Activated T-helper 17 cell treated with anti-CD3 and anti-CD28 coated beads, Interleukin-2, amount 50 U/mL, for 72 hours (primary cell): ENCODE measurements around the gene CHD5. TPM values are rescaled to one million over a fixed set of nuclear protein-coding genes. Genes with fewer than 3 reads are reported as not detected.

Source experiments
- ATAC-seq: fragments of 150-1000 bp; cut with Tn5 transposase; replicated peaks from 2 replicates; pipeline ENCODE4 v1.10.0; 2021; ENCODE audit warnings: mild to moderate bottlenecking, moderate library complexity
- H3K27ac Mint-ChIP-seq: one replicate; pipeline ENCODE4 v1.8.0; 2022; ENCODE audit warnings: mixed read lengths
- H3K27me3 Mint-ChIP-seq: one replicate; pipeline ENCODE4 v1.8.0; 2022; ENCODE audit warnings: mixed read lengths
- H3K36me3 Mint-ChIP-seq: one replicate; pipeline ENCODE4 v1.8.0; 2022; ENCODE audit warnings: low read depth, mild to moderate bottlenecking, mixed read lengths
- H3K4me1 Mint-ChIP-seq: one replicate; pipeline ENCODE4 v1.8.0; 2022; ENCODE audit warnings: mixed read lengths
- H3K4me3 Mint-ChIP-seq: one replicate; pipeline ENCODE4 v1.8.0; 2022; ENCODE audit warnings: mild to moderate bottlenecking, mixed read lengths
- H3K9me3 Mint-ChIP-seq: one replicate; pipeline ENCODE4 v1.8.0; 2022; ENCODE audit warnings: mixed read lengths
- total RNA-seq, 2 donors: library from RNA; stranded (reverse); gene quantifications; one replicate each; pipeline ENCODE4 v1.2.3, GENCODE V29; 2022

The CHD5 gene
- total RNA-seq, 2 donors from 2014 or later = 0.43 to 1.2 TPM

DNA sequence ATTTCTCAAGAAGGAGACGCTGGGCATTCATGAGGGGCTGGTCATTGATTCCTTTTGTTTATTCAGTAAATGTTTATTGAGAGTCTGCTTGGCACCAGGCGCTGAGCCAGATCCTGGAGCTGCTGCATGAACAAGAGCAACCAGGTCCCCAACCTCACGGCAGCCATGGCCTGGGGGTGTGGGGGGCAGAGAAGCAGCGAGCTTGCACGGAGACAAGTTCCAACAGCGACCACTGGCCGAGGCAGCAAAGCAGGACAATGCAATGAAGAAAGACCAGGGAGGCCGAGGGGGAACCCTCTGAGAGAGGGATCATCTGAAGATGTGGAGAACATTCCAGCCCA, 126.9 kb downstream of the CHD5 start:
- Mint-ChIP-seq H3K36me3 (peaks cover 86% of the 10 kb centered on the region), H3K27ac (no peak overlapping the region), H3K27me3 (no peaks in the 10 kb centered on the region)

DNA sequence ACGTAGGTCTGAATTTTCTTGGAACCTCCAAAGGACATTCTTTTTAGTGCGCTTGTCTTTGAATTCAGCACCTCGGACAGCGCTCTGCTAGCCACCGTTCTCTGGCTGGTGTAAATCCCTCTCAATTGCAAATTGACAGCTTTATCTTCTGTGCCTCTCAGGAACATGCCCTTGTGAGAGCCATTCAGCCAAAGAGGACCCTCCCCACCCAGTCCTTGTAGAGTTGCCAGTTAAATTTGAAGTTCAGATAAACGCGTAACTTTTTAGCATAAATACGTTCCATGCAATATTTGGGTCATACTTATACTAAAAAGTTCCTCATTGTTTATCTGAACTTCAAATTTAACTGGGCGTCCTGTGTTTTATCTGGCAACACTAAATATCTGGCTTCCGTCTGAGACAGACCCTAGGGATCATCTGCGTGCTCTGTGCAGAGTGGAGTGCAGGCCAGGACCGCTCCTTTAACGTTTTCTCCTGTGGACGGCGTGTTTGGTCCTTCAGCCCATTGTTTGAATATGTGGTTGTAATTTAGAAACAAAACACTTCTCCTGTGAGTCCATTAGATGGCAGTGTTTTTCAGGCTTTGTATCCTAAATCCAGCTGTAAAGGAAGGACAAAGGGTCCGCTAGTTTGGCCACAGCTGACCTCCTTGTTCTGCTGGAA, 127.4 kb downstream of the CHD5 start:
- no peak overlapping the region for H3K27ac Mint-ChIP-seq
- H3K27me3 Mint-ChIP-seq = no peaks in the 10 kb centered on the region
- peaks cover 88% of the 10 kb centered on the region for H3K36me3 Mint-ChIP-seq
- no peaks in the 10 kb centered on the region for H3K9me3 Mint-ChIP-seq
- peaks cover 21% of the 10 kb centered on the region for H3K4me1 Mint-ChIP-seq
- no peak overlapping the region for H3K4me3 Mint-ChIP-seq
- no peak for ATAC-seq

More for the DNA sequence above, 126.9 kb downstream of the CHD5 start:
- ATAC-seq = no peak
- Mint-ChIP-seq H3K9me3 (no peaks in the 10 kb centered on the region), H3K4me3 (no peak overlapping the region), H3K4me1 (peaks cover 21% of the 10 kb centered on the region)

Other genes with a start within 250 kb of the CHD5 start
- gene NPHP4, start 187.9 kb downstream of the CHD5 start, total RNA-seq = 10 to 100 TPM; 21.5 to 35.7 TPM
- 100 to 1,000 TPM; 407 to 432 TPM for gene KCNAB2, start 134.4 kb downstream of the CHD5 start, total RNA-seq
- gene RPL22, start 19.3 kb upstream of the CHD5 start, total RNA-seq = 100 to 1,000 TPM; 437 to 506 TPM
- gene RNF207, start 25.8 kb upstream of the CHD5 start, total RNA-seq = 10 to 100 TPM; 20.1 to 21.9 TPM
- gene ICMT, start 55.6 kb upstream of the CHD5 start, total RNA-seq = 10 to 100 TPM; 26.7 to 62.4 TPM
- gene HES3, start 63.9 kb upstream of the CHD5 start, total RNA-seq = not detected
- gene GPR153, start 80.8 kb upstream of the CHD5 start, total RNA-seq = under 1 TPM; 0.39 to 0.40 TPM
- gene ACOT7, start 213.4 kb upstream of the CHD5 start, total RNA-seq = 10 to 100 TPM; 43.5 to 96.3 TPM
- under 1 TPM; 0.17 to 0.37 TPM for gene HES2, start 239.6 kb upstream of the CHD5 start, total RNA-seq
- gene ESPN, start 244.5 kb upstream of the CHD5 start, total RNA-seq = 1 to 10 TPM in 1 of 2 donors, under 1 TPM in 1; 0.71 to 3.5 TPM